HepG2 (cell line): Measurements from ENCODE around the gene CDCP1.

Experiments
- CTCF ChIP-seq: sonication (generic); formaldehyde crosslinking; IDR thresholded peaks from 2 replicates; pipeline ENCODE4 v1.5.0; 2020; ENCODE audit warnings: mild to moderate bottlenecking, missing genetic modification reagents, moderate library complexity
- FOXK1 ChIP-seq: sonication (generic); formaldehyde crosslinking; IDR thresholded peaks from 2 replicates; pipeline ENCODE4 v1.4.0; 2020; ENCODE audit warnings: low read depth, missing genetic modification reagents, borderline replicate concordance
- GZF1 ChIP-seq: sonication (generic); formaldehyde crosslinking; IDR thresholded peaks from 2 replicates; pipeline ENCODE4 v1.5.1; 2020; ENCODE audit warnings: mild to moderate bottlenecking, missing genetic modification reagents
- HDAC6 ChIP-seq: fragments of 200-600 bp; sonication (generic); IDR thresholded peaks from 2 replicates; pipeline ENCODE4 v1.7.0; 2017; ENCODE audit warnings: mild to moderate bottlenecking, antibody characterized with exemption, low read length, low read depth
- ISX ChIP-seq: sonication (generic); formaldehyde crosslinking; conservative IDR thresholded peaks from 2 replicates; pipeline ENCODE4 v1.5.0; 2020; ENCODE audit warnings: missing genetic modification reagents
- JUND ChIP-seq: sonication (generic); formaldehyde crosslinking; IDR thresholded peaks from 2 replicates; pipeline ENCODE4 v1.8.0; 2022; ENCODE audit warnings: mild to moderate bottlenecking, missing genetic modification reagents
- PHF20 ChIP-seq: sonication (generic); formaldehyde crosslinking; IDR thresholded peaks from 2 replicates; pipeline ENCODE4 v1.5.0; 2020; ENCODE audit warnings: mild to moderate bottlenecking, missing genetic modification reagents
- REST ChIP-seq, 2 experiments: IDR thresholded peaks; 2 replicates each; pipeline ENCODE4 v1.6.1; 2011 to 2012; ENCODE audit warnings: low read length in 2 of 2, borderline replicate concordance in 1 of 2, low read depth in 1 of 2, mild to moderate bottlenecking in 1 of 2, moderate library complexity in 1 of 2
- RFX5 ChIP-seq: IDR thresholded peaks from 2 replicates; pipeline ENCODE4 v1.6.1; 2011; ENCODE audit warnings: low read depth, low read length, improper control_type of control experiment
- SP2 ChIP-seq: sonication (generic); formaldehyde crosslinking; IDR thresholded peaks from 2 replicates; pipeline ENCODE4 v1.5.1; 2020; ENCODE audit warnings: mild to moderate bottlenecking, missing genetic modification reagents
- TSC22D2 ChIP-seq: sonication (generic); formaldehyde crosslinking; IDR thresholded peaks from 2 replicates; pipeline ENCODE4 v1.5.1; 2020; ENCODE audit warnings: missing genetic modification reagents, mild to moderate bottlenecking, borderline replicate concordance
- UBTF ChIP-seq: sonication (generic); formaldehyde crosslinking; IDR thresholded peaks from 2 replicates; pipeline ENCODE4 v1.4.0; 2020; ENCODE audit warnings: mild to moderate bottlenecking, missing genetic modification reagents
- YY1 ChIP-seq: IDR thresholded peaks from 2 replicates; pipeline ENCODE4 v1.6.1; 2011; ENCODE audit warnings: low read length, low read depth, moderate library complexity, mild to moderate bottlenecking; ENCODE audit not compliant: insufficient read depth, insufficient replicate concordance
- ZNF891 ChIP-seq: sonication (generic); formaldehyde crosslinking; IDR thresholded peaks from 2 replicates; pipeline ENCODE4 v1.5.0; 2020; ENCODE audit warnings: mild to moderate bottlenecking, missing genetic modification reagents

DNA sequence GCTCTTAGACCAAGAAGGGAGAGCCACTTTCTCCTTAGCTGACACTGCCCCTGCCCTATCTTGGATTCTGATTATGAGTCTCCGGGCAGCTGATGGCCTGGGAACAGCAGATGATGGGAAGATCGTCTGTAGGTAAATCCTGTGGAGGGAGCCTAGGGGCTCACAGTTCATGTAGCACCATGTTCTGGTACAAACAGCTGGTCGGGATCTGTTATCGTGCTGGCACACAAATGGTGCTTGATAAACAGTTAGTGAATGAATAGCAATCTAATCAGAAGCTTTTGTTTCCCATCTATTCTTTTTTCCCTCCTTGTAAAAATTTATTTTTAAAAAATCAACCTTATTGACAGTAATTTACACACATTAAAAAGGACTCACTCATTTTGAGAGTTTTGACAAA is 26.8 kb downstream of the CDCP1 start:
- TF ChIP-seq ZNF891 = no peak
- no peak for TF ChIP-seq FOXK1
- no peak for TF ChIP-seq GZF1 (CRISPR knock-in tag)
- no peak for TF ChIP-seq HDAC6
- no peak for TF ChIP-seq JUND
- TF ChIP-seq YY1 = no peak
- TF ChIP-seq PHF20 (CRISPR knock-in tag) = no peak
- TF ChIP-seq REST (IDR thresholded peaks at IDR 0.05; ENCODE audit: borderline replicate concordance in 1 of 2, low read depth in 1 of 2, low read length in 2 of 2) = no peak
- TF ChIP-seq RFX5 = no peak
- TF ChIP-seq SP2 (CRISPR knock-in tag) = no peak
- no peak for TF ChIP-seq TSC22D2 (CRISPR knock-in tag)
- TF ChIP-seq ISX (CRISPR knock-in tag) = no peak
- TF ChIP-seq CTCF = no peak
- no peak for TF ChIP-seq UBTF (CRISPR knock-in tag)
